ENCODE results near the gene RBFOX2.

RBFOX2 gene

DNA sequence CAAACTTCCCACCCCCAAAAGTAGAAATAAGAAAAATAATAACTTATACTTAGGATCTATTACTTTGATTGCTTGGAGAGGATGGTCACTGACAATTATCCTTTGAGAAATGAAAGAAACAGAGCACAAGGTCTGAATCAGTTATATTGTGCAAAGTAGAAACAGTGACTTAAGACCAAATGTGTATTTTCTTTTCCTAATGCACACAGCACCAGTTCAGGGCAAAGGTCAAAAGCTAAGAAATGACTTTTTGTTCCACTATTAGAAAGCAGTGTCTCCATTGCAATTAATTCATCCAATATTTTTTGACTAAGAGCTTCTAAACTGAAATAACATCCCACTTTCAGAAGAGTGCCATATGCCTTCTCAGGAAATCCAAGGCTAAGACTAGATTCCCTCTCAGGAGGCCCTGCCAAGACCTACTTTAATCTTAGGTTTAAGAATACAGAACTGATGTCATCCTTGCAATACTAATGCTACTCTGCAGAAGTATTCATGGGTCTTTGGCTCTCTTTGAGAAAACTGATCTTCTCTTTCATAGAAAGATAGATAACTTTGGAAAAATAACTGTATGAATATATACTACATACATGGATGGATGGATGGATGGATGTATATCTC, 164.0 kb downstream of the RBFOX2 start:
- no peak for DNase-seq (ENCODE audit: low read depth in 2 of 2)

DNA sequence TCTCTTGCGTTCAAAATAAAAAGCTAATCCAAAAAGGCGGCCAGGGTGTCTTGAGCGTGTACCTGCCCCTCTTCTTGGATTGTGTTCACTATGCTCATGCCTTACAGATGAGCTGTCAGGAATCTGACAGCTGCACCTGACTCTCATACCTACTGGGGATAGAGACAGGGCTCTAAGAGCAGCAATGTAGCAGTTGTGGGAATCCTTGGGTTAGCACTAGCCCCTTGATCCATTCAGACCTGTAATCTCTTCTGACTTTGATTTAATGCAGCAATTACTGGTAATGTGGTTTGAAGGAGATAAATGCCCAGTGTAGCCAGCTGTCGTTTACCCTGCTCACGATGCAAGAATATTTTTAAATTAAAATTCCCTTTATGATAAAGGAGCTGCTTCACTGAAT, 165.2 kb downstream of the RBFOX2 start:
- no peak for DNase-seq (ENCODE audit: low read depth in 2 of 2)

GRCh38 chr22:35862697-35863096, 165.9 kb downstream of the RBFOX2 start:
- no peak for DNase-seq (ENCODE audit: low read depth in 2 of 2)

GRCh38 chr22:35861451-35861850, 167.2 kb downstream of the RBFOX2 start:
- DNase-seq (ENCODE audit: low read depth in 2 of 2) = no peak

GRCh38 chr22:35860837-35861236, 167.8 kb downstream of the RBFOX2 start:
- DNase-seq (ENCODE audit: low read depth in 2 of 2) = no peak

- no peak for DNase-seq (ENCODE audit: low read depth in 2 of 2)
Measured at GRCh38 chr22:35860087-35860733, 168.4 kb downstream of the RBFOX2 start.

GRCh38 chr22:35854334-35854733, 174.3 kb downstream of the RBFOX2 start:
- DNase-seq (ENCODE audit: low read depth in 2 of 2) = no peak

DNA sequence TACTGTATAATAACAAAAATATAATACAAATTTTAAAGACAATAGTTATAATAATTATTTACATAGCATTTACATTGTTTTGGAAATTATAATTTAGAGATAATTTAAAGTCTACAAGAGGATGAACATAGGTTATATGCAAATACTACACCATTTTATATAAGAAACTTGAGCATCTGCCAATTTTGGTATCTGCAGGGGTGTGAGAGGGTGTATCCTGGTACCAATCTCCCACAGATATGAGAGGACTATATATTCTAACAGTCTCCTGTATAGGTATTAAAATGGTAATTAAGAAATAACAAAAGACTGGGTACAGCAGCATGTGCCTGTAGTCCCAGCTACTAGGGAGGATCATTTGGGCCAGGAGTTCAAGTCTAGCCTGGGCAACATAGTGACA, 176.5 kb downstream of the RBFOX2 start:
- no peak for DNase-seq (ENCODE audit: low read depth in 2 of 2)

DNA sequence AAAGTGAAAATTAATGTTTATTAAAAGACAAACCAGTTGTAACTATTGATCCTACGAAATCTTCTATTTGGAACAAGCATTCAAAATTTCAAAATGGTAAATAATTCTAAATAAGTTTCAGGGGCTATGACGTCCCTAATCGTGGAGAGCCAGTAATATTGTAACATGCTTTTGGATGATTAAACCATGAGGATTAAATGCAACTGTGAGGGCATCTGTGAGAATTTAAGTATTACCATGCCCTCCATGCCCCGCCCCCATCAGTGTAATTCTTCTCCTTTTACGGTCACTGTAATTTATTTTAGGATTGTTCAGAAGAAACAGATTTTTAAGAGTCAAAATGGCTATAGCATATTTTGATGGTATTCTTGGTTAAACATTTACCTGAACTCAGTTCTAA, 177.8 kb downstream of the RBFOX2 start:
- DNase-seq (ENCODE audit: low read depth in 2 of 2) = no peak

DNA sequence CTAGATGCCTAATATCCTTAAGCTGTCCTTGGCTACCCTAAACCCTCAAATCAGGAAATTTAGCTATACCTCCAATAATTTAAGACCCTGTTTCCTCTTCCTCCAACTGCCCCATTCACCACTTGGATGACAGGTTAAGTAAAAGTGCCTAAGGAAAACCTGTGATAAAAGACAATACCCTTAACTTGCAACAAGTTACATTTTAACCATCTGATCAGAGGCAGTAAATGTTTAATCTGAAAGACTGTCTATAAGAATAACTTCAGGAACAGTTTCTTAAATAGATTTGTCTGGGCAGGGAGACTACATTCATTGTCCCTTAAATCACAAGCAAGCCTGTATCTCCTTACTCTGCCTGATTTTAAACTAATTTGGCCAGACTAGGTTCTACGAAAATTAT, 181.8 kb downstream of the RBFOX2 start:
- DNase-seq (ENCODE audit: low read depth in 2 of 2) = no peak

GRCh38 chr22:35844886-35845285, 183.7 kb downstream of the RBFOX2 start:
- DNase-seq (ENCODE audit: low read depth in 2 of 2) = no peak

DNA sequence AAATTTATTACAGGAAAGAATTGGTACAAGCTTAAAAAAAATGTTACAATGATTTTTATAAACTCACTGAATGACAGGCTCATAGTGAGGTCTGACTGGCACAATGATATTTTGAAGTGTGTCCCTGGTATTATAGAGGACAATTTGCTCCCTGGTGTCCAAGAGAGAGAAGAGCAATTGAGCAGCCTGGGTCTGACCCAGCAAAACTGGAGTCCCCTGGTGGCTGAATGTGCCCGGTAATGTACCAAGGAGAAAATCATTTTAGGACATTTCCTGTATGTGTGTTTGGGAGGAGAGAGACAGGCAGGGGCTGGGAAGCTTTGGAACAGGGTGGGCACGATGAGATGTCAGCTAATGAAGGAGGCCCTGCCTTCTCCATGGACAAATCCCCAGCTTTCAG, 185.7 kb downstream of the RBFOX2 start:
- no peak for DNase-seq (ENCODE audit: low read depth in 2 of 2)

GRCh38 chr22:35842519-35842913, 186.1 kb downstream of the RBFOX2 start:
- DNase-seq (ENCODE audit: low read depth in 2 of 2) = no peak

DNA sequence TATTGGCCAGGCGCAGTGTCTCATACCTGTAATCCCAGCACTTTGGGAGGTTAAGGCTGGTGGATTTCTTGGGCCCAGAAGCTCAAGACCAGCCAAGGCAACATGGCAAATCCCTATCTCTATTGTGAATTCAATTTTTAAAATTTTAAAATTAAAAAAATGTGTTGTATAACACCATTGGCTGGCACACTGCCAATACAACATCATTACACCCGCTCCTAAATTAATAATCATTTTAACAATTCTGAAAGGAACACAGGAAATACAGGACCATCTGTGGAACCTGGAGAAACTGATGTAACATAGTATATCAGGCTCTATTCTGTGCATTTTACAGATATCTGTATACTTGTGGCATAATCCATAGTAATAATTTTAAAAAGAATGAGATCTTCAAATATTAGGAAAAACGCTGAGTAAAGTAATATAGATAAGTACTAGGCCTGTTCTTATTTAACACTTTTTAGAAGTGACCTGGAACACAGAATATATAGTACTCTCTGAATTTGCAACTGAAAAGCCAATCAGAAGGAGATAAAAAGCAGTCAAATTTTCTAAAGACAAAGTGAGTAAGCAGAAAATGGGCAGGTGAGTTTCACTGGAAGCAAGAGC, 186.6 kb downstream of the RBFOX2 start:
- no peak for DNase-seq (ENCODE audit: low read depth in 2 of 2)

- DNase-seq (ENCODE audit: low read depth in 2 of 2) = no peak
Measured at GRCh38 chr22:35840302-35840739, 188.3 kb downstream of the RBFOX2 start.

DNA sequence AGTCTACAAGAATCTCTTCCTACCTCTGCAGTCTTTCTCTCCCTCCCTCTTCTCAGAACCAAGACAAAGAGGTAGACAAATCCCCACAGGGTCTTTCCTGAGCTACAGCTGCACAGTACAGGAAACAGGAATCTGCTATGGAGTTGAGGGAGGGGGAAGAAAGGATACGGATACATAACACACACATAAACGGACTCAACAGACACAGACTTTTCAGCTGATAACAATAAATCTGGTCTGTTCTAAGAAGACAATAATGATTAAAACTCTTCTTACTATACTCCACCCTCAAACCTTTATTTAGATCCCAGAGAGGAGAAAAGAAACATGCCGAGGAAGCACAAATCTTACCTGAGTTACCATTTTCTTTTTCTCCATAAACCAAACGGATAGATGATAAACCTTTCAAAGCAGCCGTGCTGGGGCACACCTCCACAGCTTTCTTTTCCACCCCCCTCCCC, 188.8 kb downstream of the RBFOX2 start:
- DNase-seq (ENCODE audit: low read depth in 2 of 2) = no peak

- DNase-seq (ENCODE audit: low read depth in 2 of 2) = no peak
Measured at GRCh38 chr22:35838855-35839576, 189.6 kb downstream of the RBFOX2 start.

DNA sequence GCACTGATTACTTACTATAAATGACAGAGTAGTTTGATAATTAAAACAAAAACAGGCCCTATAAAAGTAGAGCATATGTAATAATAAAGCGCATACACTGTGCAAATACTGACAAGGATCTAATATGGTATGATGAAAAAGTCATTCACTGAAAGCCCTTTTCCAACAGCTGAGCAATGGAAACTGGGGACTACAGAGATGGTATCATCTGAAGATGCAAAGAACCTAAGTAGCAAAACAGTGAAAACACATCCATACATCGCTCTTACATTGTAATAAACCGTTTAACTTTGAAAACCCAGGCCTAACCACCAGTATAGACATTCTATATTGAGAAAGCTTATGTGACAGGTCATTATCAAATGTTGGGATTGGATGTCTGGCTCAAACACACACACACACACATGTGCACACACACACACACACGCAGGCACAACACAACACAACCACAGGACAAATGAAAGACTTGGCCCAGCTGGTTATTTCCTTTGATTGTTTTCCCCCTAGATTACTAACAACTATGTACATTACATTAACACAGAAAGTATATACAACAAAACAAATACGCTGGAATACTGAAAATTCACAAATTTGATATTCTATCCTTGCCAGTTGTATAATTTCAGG, 191.4 kb downstream of the RBFOX2 start:
- DNase-seq (ENCODE audit: low read depth in 2 of 2) = no peak

DNA sequence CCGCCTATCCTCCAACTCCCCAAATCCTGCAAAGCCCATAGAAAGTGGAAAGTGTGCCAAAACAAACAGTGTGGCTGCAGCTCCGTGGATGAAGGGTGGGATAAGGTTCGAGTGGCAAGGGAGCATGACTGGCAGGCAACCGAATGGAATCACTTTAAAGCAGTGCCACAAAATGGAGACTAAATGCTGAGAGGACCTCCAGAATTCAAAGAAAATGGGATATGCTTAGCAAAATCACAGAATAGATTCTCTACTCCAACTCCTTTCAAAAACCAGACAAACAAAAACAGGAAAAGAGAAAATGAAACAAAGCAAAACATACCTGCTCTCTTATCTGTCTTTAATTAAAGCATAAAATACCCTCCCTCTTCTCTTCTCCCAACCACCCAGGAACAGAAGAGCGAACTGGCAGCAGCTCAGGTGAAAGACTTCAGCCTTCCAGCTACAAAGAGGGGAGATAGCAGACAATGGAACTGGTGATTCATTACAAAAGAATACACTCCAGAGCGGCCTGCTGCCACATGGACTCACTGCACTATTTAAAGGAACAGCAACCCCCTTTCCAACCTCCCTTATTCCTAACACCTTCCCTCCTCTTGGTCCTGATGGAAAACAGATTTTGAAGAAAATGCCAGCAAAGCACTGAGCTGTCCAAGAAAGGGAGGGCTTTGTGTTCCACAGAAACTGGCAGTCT, 192.5 kb downstream of the RBFOX2 start:
- no peak for DNase-seq (ENCODE audit: low read depth in 2 of 2)

DNA sequence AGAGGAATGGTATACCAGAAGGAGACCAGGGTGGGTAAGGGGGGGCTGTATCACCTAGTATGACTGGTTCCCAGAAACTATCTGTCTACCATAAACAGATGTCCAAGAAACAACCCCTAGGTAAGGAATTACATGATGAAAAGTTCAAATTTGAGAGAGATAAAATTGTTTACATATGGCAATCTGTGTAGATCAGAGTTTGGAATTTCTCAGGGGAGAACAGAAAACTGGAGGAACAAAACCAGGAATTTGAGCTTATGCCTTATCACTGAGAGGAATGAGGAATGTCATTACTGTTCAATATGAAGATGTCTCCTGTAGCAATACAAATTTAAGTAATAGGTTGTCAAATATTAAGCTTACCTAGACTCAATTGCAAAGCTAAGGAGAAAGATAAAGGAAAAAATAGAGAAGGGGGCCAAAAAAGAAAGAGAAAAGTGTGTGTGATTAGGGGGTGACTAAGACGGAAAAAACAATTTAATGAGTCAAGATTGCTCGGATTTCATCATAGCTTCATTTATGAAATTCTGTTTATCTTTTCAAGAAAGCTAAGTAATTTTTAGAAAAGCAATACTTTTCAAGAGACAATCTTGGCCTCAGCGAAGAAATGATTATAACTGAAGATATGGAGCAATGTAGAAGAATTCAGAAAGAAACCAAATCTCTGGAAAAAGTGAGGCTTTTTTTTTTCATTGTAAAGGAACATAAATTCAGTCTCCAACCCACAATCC, 193.2 kb downstream of the RBFOX2 start:
- DNase-seq (ENCODE audit: low read depth in 2 of 2) = no peak

DNA sequence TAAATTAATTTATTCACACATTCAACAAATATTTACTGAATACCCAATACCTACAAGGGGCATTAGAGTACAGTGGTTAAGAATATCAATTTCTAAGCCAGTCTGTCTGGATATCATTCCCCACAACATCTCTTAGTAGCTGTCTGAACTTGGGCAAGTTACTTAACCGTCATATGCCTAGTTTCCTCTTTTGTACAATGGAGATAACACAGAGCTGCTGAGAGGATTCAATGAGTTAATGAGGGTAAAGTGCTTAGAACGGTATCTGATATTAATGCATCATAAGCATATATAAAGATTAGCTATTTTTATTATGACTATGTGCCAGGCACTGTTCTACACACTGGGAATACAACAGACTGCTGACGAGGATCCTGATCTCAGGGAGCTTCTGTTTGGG, 194.6 kb downstream of the RBFOX2 start:
- no peak for DNase-seq (ENCODE audit: low read depth in 2 of 2)
